Adipose tissue (tissue), 3 donors: ENCODE results near the gene MRPL58. TPM values are rescaled to one million over a fixed set of nuclear protein-coding genes. Genes with fewer than 3 reads are reported as not detected.
"Not testable (repeated sequence)": the region's sequence is repeated elsewhere in the genome, so short reads cannot be mapped to it uniquely, and the experiment has no call there.

ENCODE experiments used
- H3K27ac ChIP-seq: one replicate; pipeline ENCODE4 v1.5.1; 2013; ENCODE audit warnings: low read depth, low read length
- WGBS, 3 donors: extraction: QIAGEN DNeasy Blood & Tissue Kit; methylation state at CpG; one replicate each; pipeline ENCODE4 v1.1.7; 2013; 5-methylcytosine and 5-hydroxymethylcytosine counted together
- polyA plus RNA-seq, 3 donors: library from polyadenylated mRNA; stranded (reverse); fragments of 200-250 nt; gene quantifications; one replicate each; pipeline ENCODE4 v1.2.3, GENCODE V29; 2013
- donor health status: healthy with polysubstance abuse.
- donor health status: Bipolar disorder and iron deficiency.
- donor health status: healthy.

MRPL58 gene
- polyA plus RNA-seq = 10 to 100 TPM; 27.7 to 43.5 (median 39.3) TPM

- no peak within 1 kb of the TSS for H3K27ac ChIP-seq
- 0 to 2% (median 2%) methylated on average over 62 to 63 of the region's 63 CpGs for WGBS, 3 donors
These were observed at the start of gene MRPL58 for GRCh38 chr17:75012346-75013091. Gene MRPL58, plus strand, starts transcription at chr17:75012670. Its CDS starts 17 bp downstream, at chr17:75012687.

- no peak overlapping the region for H3K27ac ChIP-seq
- WGBS, 3 donors = 71 to 73% (median 72%) methylated on average over 12 of the region's 12 CpGs
These were observed 48.8 kb upstream of the MRPL58 start for GRCh38 chr17:74963656-74964055.

GRCh38 chr17:74964246-74964761 is 48.2 kb upstream of the MRPL58 start:
- WGBS, 3 donors = 85 to 93% (median 86%) methylated on average over 11 to 12 of the region's 12 CpGs

GRCh38 chr17:74964988-74965622 is 47.4 kb upstream of the MRPL58 start:
- no peak overlapping the region for H3K27ac ChIP-seq
- 62 to 81% (median 72%) methylated on average over 13 to 14 of the region's 14 CpGs for whole genome bisulfite sequencing, 3 donors

More at GRCh38 chr17:74964246-74964761, 48.2 kb upstream of the MRPL58 start:
- no peak overlapping the region for H3K27ac ChIP-seq

GRCh38 chr17:74968361-74968780 is 44.1 kb upstream of the MRPL58 start:
- WGBS, 3 donors = 29 to 84% (median 81%) methylated on average over 5 of the region's 5 CpGs
- no peak overlapping the region for H3K27ac ChIP-seq

- 82 to 92% (median 86%) methylated on average over 5 of the region's 5 CpGs for WGBS, 3 donors
- not testable (repeated sequence) for H3K27ac ChIP-seq
These were observed 43.0 kb upstream of the MRPL58 start for GRCh38 chr17:74969501-74969900.

GRCh38 chr17:74970395-74970794 is 42.1 kb upstream of the MRPL58 start:
- H3K27ac ChIP-seq = no peak overlapping the region
- WGBS, 3 donors = 37 to 74% (median 61%) methylated on average over 3 of the region's 3 CpGs

GRCh38 chr17:74971069-74971841 is 41.2 kb upstream of the MRPL58 start:
- WGBS, 3 donors = 31 to 74% (median 69%) methylated on average over 8 of the region's 8 CpGs
- no peak overlapping the region for H3K27ac ChIP-seq

GRCh38 chr17:74971842-74972106 is 40.7 kb upstream of the MRPL58 start:
- H3K27ac ChIP-seq = no peak overlapping the region
- 6 to 30% (median 21%) methylated on average over 7 to 9 of the region's 9 CpGs for whole genome bisulfite sequencing, 3 donors

- H3K27ac ChIP-seq = no peak within 1 kb of the TSS
- WGBS, 3 donors = 2 to 3% (median 2%) methylated on average over 67 to 93 of the region's 95 CpGs
These were observed 40.1 kb upstream of the MRPL58 start, which contains the start of gene HID1 for GRCh38 chr17:74972107-74972972. Gene HID1, minus strand, starts transcription at chr17:74972759. Its CDS starts 103 bp downstream, at chr17:74972656.

GRCh38 chr17:74972973-74973328 is 39.5 kb upstream of the MRPL58 start:
- WGBS, 3 donors = 15 to 24% (median 18%) methylated on average over 16 to 17 of the region's 17 CpGs
- no peak overlapping the region for H3K27ac ChIP-seq

GRCh38 chr17:74975943-74976342 is 36.5 kb upstream of the MRPL58 start:
- H3K27ac ChIP-seq = no peak overlapping the region
- WGBS, 3 donors = 80 to 81% (median 81%) methylated on average over 4 of the region's 4 CpGs

GRCh38 chr17:74977802-74978201 is 34.7 kb upstream of the MRPL58 start:
- WGBS, 3 donors = 82 to 100% (median 92%) methylated on average over 3 of the region's 3 CpGs
- H3K27ac ChIP-seq = no peak overlapping the region

- H3K27ac ChIP-seq = no peak overlapping the region
- 80 to 83% (median 82%) methylated on average over 3 of the region's 3 CpGs for WGBS, 3 donors
These were observed 34.2 kb upstream of the MRPL58 start for GRCh38 chr17:74978240-74978639.

GRCh38 chr17:74979408-74980146 is 32.9 kb upstream of the MRPL58 start:
- 76 to 83% (median 81%) methylated on average over 17 of the region's 17 CpGs for WGBS, 3 donors

GRCh38 chr17:74981318-74981978 is 31.0 kb upstream of the MRPL58 start:
- H3K27ac ChIP-seq = peak overlapping the region; percentile 17
- 47 to 56% (median 52%) methylated on average over 16 of the region's 16 CpGs for WGBS, 3 donors

More at GRCh38 chr17:74979408-74980146, 32.9 kb upstream of the MRPL58 start:
- H3K27ac ChIP-seq = no peak overlapping the region
